Fibroblast of peridontal ligament (primary cell): ENCODE data around the gene SSTR4.

Source experiments
- DNase-seq: peaks from one replicate; pipeline ENCODE4 v3.0.0-alpha.2; 2010; ENCODE audit errors: extremely low read depth

The SSTR4 gene

GRCh38 chr20:23042270-23042669, 7.2 kb downstream of the SSTR4 start:
- no peak for DNase-seq

- DNase-seq, result no peak
Observed at GRCh38 chr20:23043376-23043775, 8.3 kb downstream of the SSTR4 start.

GRCh38 chr20:23046431-23046830, 11.3 kb downstream of the SSTR4 start:
- no peak for DNase-seq

- DNase-seq, result no peak
Observed at GRCh38 chr20:23047001-23047737, 12.1 kb downstream of the SSTR4 start.

- no peak for DNase-seq
Observed at GRCh38 chr20:23047738-23048214, 12.7 kb downstream of the SSTR4 start.

GRCh38 chr20:23048283-23049200, 13.4 kb downstream of the SSTR4 start:
- peak; percentile 8 for DNase-seq

- DNase-seq, result peak; percentile 54
Observed at GRCh38 chr20:23049201-23050075, 14.3 kb downstream of the SSTR4 start, which contains the start of gene THBD. TSS of gene THBD (minus strand) at chr20:23049672. CDS start at chr20:23049504, 168 bp downstream.

GRCh38 chr20:23050076-23050838, 15.1 kb downstream of the SSTR4 start:
- no peak for DNase-seq

GRCh38 chr20:23050847-23051627, 15.9 kb downstream of the SSTR4 start:
- peak; percentile 91 for DNase-seq

- no peak for DNase-seq
Observed at GRCh38 chr20:23052904-23053303, 17.8 kb downstream of the SSTR4 start.

- DNase-seq, result no peak
Observed at GRCh38 chr20:23058240-23058639, 23.1 kb downstream of the SSTR4 start.

- DNase-seq, result no peak
Observed at GRCh38 chr20:23059001-23059400, 23.9 kb downstream of the SSTR4 start.

GRCh38 chr20:23059846-23060245, 24.7 kb downstream of the SSTR4 start:
- DNase-seq, result peak; percentile 20

GRCh38 chr20:23060629-23061028, 25.5 kb downstream of the SSTR4 start:
- no peak for DNase-seq

- DNase-seq, result no peak
Observed at GRCh38 chr20:23061262-23061661, 26.1 kb downstream of the SSTR4 start.

- peak; percentile 70 for DNase-seq
Observed at GRCh38 chr20:23061734-23062561, 26.8 kb downstream of the SSTR4 start.

- no peak for DNase-seq
Observed at GRCh38 chr20:23062632-23063031, 27.5 kb downstream of the SSTR4 start.

GRCh38 chr20:23063168-23063567, 28.1 kb downstream of the SSTR4 start:
- DNase-seq, result no peak

- DNase-seq, result peak; percentile 18
Observed at GRCh38 chr20:23063581-23063980, 28.5 kb downstream of the SSTR4 start.
